T-helper 22 cell (primary cell): Measurements from ENCODE around the gene SEC14L5.

Source experiments
- DNase-seq: peaks from one replicate; pipeline ENCODE4 v3.0.0-alpha.2; 2020; ENCODE audit warnings: low read depth

Gene SEC14L5

GRCh38 chr16:4931381-4931780, 26.7 kb upstream of the SEC14L5 start:
- no peak for DNase-seq

- no peak for DNase-seq
These were observed 24.7 kb upstream of the SEC14L5 start for GRCh38 chr16:4933433-4933832.

- DNase-seq, result no peak
These were observed 24.2 kb upstream of the SEC14L5 start for GRCh38 chr16:4933871-4934395.

- no peak for DNase-seq
These were observed 23.5 kb upstream of the SEC14L5 start for GRCh38 chr16:4934591-4934990.

- no peak for DNase-seq
These were observed 22.8 kb upstream of the SEC14L5 start for GRCh38 chr16:4935241-4935855.

GRCh38 chr16:4936181-4936990, 21.7 kb upstream of the SEC14L5 start:
- no peak for DNase-seq

GRCh38 chr16:4936991-4937781, 20.9 kb upstream of the SEC14L5 start, which contains the start of gene PPL:
Gene PPL, minus strand, starts transcription at chr16:4937148. Its CDS starts 103 bp downstream, at chr16:4937045.
- DNase-seq, result no peak

GRCh38 chr16:4937782-4938682, 20.1 kb upstream of the SEC14L5 start:
- DNase-seq, result no peak

- DNase-seq, result no peak
These were observed 19.5 kb upstream of the SEC14L5 start for GRCh38 chr16:4938683-4939030.

- no peak for DNase-seq
These were observed 17.4 kb upstream of the SEC14L5 start for GRCh38 chr16:4940719-4941118.

- DNase-seq, result no peak
These were observed 15.6 kb upstream of the SEC14L5 start for GRCh38 chr16:4942481-4942880.

- DNase-seq, result no peak
These were observed 13.5 kb upstream of the SEC14L5 start for GRCh38 chr16:4944333-4945281.

GRCh38 chr16:4945560-4946502, 12.3 kb upstream of the SEC14L5 start:
- DNase-seq, result no peak

- DNase-seq, result no peak
These were observed 11.2 kb upstream of the SEC14L5 start for GRCh38 chr16:4946917-4947316.

- no peak for DNase-seq
These were observed 10.2 kb upstream of the SEC14L5 start for GRCh38 chr16:4947722-4948503.

- no peak for DNase-seq
These were observed 9.0 kb upstream of the SEC14L5 start for GRCh38 chr16:4948903-4949766.

GRCh38 chr16:4949986-4950385, 8.1 kb upstream of the SEC14L5 start:
- no peak for DNase-seq
